Measurements from ENCODE around the gene SNAP47. TPM values are rescaled to one million over a fixed set of nuclear protein-coding genes. Genes with fewer than 3 reads are reported as not detected.

SNAP47 gene
- total and polyA plus RNA-seq, 9 of the 15 experiments (the other 6 are each of a cell fraction or from before 2014, with no cell fraction given): 2.5 to 41.3 (median 32.6) TPM

DNA sequence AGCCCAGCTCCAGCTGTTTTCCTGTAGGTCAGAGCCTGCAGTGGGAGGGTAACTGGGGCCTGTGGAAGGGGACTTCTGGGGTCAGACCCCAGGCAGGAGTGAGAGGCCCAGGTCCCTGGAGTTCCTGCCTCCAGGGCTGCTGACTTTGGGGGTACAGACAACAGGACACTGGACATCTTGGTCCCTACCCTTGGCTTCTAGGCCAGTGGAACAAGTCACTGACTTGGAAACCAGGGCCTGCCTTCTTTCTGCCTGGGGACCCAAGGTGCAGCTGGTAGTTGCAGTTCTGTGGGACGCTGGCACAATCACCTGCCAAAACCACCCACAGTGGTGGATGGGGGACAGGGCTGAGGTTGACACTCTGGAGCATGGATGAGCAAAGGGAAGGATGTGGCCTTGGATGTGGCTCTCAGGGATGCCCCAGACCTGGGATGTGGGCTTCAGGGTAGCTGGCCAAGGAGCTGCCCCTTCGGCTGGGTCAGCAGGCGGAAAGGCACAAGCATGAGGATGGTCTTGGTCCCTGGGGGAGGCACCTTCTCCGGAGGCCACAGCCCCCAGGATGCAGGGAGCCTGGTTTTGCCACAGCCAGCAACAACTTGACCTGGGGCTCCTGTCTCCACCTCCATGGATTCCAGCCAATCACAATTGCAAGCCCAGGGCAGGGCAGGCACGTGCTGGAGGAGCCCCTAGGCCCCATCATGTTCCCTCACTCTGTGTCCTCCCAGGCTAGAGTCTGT, 5.9 kb upstream of the SNAP47 start (continued):
- no peak for TF ChIP-seq CHAMP1 (IDR thresholded peaks at IDR 0.05)
- TF ChIP-seq CBX8 (IDR thresholded peaks at IDR 0.05; ENCODE audit: borderline replicate concordance, extremely low read depth, low read depth, low read length, poor library complexity, severe bottlenecking): no peak
- TF ChIP-seq TEAD1 (CRISPR knock-in tag; IDR thresholded peaks at IDR 0.05): no peak
- no peak for TF ChIP-seq ZNF445 (CRISPR knock-in tag; IDR thresholded peaks at IDR 0.05; ENCODE audit: low read depth)
- no peak for TF ChIP-seq ZNF311 (CRISPR knock-in tag; IDR thresholded peaks at IDR 0.05)
- no peak for TF ChIP-seq ARID1B (IDR thresholded peaks at IDR 0.05)
- TF ChIP-seq ZNF395 (CRISPR knock-in tag; IDR thresholded peaks at IDR 0.05): no peak
- TF ChIP-seq POLR2B (IDR thresholded peaks at IDR 0.05; ENCODE audit: low read depth, partially characterized antibody): peak; percentile 12
- no peak for TF ChIP-seq NR2C2 (CRISPR knock-in tag; IDR thresholded peaks at IDR 0.05)
- TF ChIP-seq NR2C2 (tag; IDR thresholded peaks at IDR 0.05): no peak
- TF ChIP-seq CREM (IDR thresholded peaks at IDR 0.05; ENCODE audit: low read depth): no peak
- TF ChIP-seq POLR2G (IDR thresholded peaks at IDR 0.05; ENCODE audit: low read depth, low read length): peak; percentile 58
- TF ChIP-seq LCOR (CRISPR knock-in tag; IDR thresholded peaks at IDR 0.05): no peak
- TF ChIP-seq, protein P1, sequence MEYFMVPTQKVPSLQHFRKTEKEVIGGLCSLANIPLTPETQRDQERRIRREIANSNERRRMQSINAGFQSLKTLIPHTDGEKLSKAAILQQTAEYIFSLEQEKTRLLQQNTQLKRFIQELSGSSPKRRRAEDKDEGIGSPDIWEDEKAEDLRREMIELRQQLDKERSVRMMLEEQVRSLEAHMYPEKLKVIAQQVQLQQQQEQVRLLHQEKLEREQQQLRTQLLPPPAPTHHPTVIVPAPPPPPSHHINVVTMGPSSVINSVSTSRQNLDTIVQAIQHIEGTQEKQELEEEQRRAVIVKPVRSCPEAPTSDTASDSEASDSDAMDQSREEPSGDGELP (CRISPR knock-in tag; IDR thresholded peaks at IDR 0.05; ENCODE audit: borderline replicate concordance): 0 out of 2 replicates have a peak, but pooled peaks have one; percentile 21
- TF ChIP-seq, protein P2, sequence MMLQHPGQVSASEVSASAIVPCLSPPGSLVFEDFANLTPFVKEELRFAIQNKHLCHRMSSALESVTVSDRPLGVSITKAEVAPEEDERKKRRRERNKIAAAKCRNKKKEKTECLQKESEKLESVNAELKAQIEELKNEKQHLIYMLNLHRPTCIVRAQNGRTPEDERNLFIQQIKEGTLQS (IDR thresholded peaks at IDR 0.05): no peak
- TF ChIP-seq, protein P2 (CRISPR knock-in tag; conservative IDR thresholded peaks at IDR 0.05): no peak
- TF ChIP-seq HNRNPL (IDR thresholded peaks at IDR 0.05; ENCODE audit: low read depth, low read length): no peak
- TF ChIP-seq, protein P3, sequence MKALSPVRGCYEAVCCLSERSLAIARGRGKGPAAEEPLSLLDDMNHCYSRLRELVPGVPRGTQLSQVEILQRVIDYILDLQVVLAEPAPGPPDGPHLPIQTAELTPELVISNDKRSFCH (CRISPR knock-in tag; IDR thresholded peaks at IDR 0.05): no peak
- TF ChIP-seq, protein P3 (tag; IDR thresholded peaks at IDR 0.05): no peak
- no peak for TF ChIP-seq COPS2 (conservative IDR thresholded peaks at IDR 0.05)
- no peak for TF ChIP-seq ILK (tag; IDR thresholded peaks at IDR 0.05; ENCODE audit: borderline replicate concordance, low read depth)
- TF ChIP-seq KDM5B (IDR thresholded peaks at IDR 0.05; ENCODE audit: insufficient replicate concordance, low read depth, low read length): peak; percentile 76
